GM21576 (cell line): ENCODE measurements around the gene CNN3.

Source experiments
- ATAC-seq: cut with Tn5 transposase; IDR thresholded peaks from one replicate; pipeline ENCODE4 v1.9.1; 2021; ENCODE audit warnings: mild to moderate bottlenecking, moderate library complexity; ENCODE audit not compliant: unreplicated experiment

The CNN3 gene

DNA sequence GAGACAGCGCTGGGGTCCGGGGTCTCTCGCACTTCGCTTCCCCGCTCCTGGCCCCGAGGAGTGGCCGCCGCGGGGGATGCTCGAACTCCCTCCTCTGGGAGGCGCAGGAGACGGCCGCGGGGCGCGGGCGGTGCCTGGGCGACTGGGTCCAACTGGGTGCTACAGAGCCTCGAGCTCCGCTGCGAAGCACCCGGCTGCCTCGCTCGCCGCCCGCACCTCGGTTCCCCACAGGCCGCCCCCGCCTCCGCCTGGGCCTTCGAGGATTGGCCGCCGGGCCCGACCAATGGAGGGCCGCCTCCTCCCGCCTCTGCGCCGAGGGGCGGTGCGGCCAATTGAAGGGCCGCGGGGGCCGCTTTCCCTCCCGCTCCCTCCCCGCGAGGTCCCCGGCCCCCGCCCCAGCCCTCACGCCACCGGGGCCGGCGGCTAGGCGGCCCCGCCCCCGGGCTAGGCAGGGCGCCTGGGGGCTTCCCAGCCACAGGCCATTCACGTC lies at the start of gene CNN3:
Gene CNN3 (minus strand): TSS at position 196 of the 490 bp plus-strand sequence. CDS start 216 bp downstream, outside the sequence.
- peak; percentile 83 for ATAC-seq

DNA sequence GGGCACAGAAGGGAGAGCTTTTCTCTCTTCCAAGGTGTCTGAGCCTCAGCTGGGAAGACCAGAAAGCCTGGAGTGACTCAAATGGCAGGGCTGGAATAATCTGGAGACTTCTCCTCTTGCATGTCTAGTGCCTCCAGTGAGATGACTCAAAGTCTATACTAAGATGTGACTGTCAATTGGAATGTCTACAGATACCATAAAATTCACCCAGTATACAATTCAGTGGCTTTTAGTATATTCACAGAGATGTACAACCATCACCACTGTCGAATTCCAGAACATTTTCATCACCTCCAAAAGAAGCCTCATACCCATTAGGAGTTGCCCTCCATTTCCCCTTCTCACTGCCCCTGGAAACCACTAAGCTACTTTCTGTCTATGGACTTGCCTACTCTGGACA lies 47.9 kb upstream of the CNN3 start:
- ATAC-seq, result no peak

DNA sequence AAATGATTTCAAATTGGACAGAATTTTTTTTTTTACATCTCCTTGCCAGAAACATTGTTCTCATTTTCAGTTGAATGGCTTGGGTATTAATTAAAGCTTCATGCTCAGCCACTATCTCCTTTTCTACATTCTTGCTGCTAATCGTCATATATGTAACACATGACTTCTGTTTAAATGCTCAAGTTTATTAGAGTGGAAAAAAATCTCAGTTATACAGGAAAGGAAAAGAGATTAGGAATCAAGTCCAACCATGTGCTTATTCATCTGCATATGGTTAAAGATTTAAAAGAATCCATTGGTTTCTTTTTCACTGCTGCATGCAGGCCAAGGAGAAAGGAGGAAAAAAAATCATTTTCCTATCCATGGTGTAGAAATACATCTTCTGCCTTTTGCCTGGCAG lies 47.3 kb upstream of the CNN3 start:
- no peak for ATAC-seq

DNA sequence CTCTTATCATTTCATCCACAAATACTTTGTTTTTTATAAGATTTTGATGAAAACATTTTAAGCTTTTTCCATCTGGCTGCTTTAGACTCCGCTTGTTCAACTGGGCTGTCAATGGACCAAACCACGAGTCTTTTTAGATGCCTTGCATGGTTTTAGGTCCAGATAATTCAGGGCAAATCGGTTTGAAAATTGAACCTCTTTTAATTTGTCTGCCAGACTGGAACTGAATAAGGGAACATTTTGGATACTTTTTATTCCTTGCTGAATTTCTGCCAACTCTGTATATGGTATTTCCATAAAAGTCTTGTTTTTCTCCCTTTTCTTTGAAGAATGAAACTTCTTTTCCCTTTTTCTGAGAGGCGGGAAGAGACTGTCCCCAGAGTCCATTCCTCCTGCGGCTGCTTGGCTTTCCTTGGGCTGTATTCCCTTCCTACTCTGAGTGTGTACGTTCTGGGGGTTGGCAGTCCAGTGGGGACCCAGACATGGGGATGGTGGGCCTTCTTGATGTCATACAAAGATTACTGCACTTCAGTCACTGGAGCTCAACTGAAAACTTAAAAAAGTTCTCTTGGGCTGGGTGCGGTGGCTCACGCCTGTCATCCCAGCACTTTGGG lies 46.5 kb upstream of the CNN3 start:
- ATAC-seq, result no peak

DNA sequence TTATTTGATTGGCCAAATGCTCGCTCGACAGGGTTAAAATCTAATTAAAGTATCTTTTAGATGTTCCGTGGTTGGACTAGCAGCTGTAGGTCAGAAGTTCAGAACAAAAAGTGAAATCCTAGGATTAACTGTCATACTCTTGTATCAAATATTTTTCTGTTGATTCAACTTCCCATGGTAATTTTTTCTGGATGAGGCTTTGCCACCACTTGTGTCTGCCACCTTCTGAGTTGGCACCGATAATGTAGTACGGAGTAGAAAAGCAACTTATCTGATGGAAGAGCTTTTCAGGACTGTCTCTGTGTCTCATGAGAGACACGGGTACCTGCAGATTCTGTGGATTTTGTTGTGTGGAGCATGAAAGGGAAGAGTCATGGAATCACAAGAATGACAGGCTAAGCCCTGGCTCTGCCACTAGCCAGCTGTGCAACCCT lies 44.6 kb upstream of the CNN3 start:
- no peak for ATAC-seq

DNA sequence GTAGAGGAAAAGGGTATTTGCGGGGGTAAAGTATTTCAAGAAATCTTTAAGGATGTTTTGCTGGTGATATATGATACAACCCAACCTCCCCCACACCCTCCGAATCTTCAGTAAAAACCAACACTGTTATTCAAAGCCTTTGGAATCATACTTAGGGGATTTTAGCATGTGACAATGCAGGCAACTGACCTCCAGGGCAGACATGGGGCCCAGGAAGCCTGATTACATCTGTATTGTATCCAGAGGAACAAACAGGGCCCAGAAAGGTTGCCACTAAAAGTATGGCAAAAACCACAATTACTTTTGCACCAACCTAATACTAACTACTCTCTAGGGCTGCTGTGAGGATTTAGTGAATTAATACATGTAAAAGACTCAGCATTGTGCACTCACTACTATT lies 43.9 kb upstream of the CNN3 start:
- no peak for ATAC-seq

DNA sequence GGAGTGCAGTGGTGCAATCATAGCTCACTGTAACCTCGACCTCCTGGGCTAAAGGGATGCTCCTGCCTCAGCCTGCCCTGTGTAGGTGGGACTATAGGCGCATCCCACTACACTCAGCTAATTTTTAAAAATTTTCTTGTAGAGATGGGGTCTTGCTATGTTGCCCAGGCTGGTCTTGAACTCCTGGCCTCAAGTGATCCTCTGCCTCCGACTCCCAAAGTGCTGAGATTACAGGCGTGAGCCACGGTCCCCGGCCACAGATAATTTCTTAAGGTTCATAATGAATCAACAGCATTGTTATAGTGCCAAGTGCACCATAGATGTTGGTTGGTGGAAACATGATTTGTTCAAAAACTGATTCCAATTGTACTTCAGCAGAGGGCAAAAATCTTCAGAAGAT lies 42.2 kb upstream of the CNN3 start:
- no peak for ATAC-seq

DNA sequence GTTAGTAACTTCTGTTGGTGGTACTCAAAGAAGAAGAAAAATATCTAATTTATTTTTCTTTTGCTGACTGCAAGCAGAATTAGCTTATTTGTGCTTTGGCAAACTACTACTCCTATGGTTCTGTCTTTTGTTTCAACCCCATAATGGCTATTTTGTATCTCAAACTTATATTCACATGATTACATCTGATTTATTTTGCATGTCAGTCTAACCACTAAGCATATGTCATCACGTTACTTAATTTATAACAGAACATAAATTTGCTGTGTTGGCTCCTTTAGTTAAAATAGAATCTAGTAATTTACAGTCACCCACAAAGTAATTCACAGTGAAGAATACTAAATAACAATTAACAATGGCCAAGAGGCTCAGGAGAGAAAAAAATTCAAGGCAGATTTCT lies 39.1 kb upstream of the CNN3 start:
- no peak for ATAC-seq

DNA sequence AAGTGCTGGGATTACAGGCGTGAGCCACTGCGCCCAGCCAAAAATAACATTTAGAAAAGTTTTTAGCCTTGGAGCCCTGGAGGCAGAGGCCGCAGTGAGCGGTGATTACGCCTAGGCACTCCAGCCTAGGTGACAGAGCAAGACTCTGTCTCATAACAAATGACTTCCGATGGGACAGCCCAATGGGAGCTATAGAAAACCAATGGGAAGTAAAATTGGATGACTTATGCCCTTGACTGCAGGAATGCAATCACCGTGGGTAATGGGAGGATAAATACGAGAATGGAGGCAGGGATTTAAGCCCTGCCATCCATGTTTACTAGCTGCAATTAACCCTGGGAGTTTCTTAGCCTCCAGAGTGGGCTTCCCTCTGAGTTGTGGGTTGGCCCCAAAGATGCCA lies 37.0 kb upstream of the CNN3 start:
- no peak for ATAC-seq

DNA sequence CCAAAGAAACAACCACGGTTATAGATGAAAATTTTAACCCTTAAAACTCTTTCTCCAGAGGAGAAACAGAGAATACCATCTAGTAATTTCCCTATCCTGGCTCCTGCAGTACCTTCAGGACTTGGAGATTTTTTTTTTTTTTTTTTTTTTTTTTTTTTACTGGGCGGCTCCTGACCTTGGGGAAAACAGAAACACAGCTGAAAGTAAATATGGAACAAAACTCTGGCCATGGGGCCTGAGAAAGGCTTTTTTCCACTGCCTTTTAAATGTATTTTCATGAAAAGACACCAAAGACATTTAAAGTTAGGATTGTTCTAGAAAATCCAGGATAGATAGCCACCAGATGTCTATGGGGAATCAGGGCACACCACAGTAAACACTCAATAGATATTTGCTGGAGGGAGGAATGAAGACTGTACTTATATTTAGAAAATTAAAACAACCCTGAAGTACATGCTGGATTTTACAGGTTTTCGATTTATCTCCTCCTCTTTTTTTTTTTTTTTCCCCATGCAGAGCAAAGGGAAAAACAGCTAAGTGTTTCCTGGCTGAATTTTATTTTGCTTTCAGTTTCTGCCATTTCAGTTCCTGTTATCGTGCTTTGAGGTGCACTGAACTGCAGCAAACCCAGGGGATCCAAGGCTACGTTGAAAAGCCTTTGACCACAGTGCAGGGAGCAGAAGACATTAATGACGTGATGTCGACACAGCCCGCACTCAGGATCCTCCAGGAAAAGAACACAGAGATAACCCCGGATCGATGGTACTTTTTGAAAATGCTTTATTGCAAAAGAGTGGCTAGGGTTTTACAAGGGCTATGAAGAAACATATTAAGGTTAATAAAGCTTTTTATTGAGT lies 35.7 kb upstream of the CNN3 start:
- peak; percentile 97 for ATAC-seq

DNA sequence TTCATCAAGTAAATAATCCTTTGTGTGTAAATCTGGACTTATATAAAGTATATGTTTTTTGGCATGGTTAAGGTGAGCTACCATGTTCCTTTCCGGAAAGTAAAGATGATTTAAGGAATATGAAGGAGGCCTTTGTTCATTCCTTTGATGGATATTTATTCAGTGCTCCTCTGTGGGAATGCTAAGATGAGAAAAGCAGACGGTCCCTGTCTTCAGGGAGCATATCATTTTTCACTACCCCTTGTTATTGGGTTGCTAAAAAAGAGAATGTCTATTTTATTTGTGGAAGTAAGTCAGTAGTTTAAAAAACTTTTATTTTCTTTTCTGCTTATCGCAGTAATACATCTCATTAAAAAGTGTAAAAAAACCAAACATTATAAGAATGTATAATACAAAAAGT lies 35.1 kb upstream of the CNN3 start:
- ATAC-seq, result no peak

DNA sequence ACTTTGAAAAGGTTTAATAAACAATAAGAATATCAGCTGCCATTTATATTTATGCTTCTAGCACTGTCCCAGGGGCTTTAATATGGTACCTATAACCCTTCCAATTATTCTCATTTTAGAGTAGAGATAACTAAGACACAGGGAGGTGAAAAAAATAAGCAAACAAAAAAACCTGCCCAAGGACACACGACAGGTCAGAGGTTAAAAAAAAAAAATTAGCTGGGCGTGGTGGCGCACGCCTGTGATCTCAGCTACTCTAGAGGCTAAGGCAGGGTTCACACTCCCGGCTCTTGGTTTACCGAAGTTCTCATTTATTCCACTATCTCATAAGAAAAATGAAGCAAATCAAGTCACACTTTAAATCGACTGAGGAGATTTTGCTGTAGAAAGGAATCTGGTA lies 34.7 kb upstream of the CNN3 start:
- no peak for ATAC-seq

DNA sequence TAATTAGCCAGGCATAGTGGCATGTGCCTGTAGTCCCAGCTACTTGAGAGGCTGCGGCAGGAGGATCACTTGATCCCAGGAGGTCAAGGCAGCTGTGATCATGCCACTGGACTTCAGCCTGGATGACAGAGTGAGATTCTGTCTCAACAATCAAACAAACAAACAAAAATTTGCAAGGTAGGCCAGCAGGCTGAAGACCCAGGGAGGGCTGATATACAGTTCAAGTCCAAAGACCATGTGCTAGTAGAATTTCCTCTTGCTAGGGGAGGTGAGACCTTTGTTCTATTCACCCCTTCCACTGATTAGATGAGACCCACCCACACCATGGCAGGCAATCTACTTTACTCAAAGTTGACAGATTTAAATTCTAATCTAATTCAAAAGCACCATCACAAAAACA lies 31.2 kb upstream of the CNN3 start:
- ATAC-seq, result no peak

DNA sequence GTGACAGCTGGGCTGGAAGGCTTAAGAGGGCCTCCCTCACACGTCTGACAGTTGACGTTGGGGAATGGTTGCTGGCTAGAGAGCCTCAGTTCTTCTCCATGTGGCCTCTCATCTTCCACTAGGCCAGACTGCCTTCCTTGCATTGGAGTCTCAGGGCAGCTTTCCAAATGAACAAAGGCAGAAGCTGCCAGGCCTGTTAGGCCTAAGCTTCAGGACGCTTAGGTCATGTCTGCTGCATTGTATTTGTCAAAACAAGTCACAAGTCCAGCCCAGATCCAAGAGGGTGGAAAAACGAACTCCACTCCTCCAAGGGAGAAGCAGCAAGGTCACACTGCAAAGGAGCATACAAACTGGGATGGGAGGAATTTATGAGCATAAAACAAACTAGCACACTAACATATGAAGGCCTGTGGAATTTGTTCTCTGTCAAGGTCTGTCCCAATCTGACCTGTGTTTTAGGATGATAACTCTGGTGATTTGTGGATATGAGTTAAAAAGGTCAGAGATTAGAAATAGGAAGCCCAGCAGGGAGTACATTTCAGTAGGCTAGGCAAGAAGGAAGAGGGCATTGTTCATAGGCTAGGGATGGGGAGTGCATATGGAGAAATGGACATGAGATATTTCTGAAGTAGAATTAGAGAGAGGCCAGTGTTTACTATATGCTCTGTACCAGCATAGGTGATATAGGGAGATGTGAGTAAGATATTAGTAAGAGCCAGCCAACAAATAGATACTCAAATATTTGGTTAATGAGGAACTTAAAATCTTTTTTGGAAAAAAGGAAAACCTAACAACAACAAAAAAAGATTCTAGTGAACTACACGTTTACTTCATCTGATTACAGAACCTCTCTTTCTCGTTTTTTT lies 29.1 kb upstream of the CNN3 start:
- ATAC-seq, result no peak

DNA sequence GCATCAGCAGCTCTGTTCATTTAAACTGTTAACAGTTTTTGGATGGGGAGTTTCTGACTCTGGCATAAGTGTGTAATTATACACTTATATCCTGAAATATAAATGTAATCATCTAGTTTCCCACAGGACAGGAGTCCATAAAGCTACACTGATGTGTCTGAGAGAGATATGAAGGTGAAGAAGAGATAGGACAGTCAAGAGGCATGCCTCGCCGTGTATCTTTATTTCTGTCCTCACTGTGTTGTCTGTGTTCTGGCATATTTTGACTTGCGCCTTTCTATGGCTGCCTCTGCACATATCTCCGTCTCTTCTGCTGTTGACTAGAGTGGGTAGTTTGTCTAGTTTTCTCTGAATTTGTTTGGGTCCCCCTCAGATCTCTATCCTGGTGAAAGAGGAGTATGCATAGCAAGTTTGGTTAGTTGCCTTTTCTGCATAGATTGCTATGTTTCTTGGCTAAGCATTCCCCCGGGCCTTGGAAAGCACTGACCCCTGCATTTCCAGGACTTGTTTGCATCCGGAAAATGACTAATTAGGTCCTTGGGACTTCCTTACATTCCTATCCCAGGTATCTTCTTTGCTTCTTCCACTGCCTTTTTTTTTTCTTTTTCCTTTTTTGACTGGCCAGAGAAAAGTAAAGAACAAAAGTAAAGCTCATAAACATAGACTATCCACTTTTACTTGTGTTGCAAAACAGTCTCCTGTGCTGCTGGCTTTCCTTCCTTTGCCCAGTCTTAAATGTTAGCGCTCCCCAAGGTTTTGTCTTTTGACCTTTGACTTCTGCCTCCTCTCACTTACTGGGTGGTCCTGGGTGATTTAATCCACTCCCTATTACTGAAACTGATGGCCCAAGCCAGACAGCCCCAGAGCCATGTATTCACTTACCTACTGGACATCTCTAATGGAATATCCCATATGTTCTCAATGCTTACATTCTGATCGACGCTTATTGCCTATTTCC lies 27.6 kb upstream of the CNN3 start:
- no peak for ATAC-seq

DNA sequence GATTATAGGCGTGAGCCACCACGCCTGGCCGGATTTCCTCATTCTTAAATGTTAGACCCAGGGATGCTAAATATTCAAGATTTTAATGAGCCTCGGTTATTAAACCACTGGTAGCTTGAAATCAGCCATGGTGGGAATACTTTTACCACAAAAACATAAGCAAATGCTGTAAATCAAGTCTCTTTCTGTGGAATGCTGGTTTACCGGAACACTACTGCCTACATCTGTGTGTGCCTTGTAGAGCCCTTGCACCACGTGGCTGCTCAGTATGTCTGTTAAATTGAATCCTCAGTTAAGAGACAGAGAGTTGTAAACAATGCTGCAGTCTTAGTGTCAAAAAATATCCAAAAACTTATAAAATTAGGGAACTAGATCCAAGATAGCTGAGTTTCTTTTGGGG lies 26.8 kb upstream of the CNN3 start:
- no peak for ATAC-seq

DNA sequence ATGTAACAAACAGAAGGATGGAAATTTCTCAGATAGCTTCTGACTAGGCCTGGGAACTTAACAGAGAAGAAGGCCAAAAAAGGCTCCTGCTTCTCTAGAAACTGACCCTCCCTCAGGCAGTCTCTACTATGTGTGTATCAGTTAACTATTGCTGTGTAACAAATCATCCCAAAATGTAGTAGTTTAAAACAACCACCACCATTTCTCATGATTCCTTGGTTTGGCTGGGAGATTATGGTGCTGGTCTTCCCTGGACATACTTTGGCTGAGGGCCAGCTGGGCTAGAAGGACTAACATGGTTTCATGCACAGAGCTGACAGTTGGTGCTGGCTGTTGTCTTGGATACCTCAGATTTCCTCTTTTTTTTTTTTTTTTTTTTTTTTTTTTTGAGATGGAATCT lies 26.2 kb upstream of the CNN3 start:
- ATAC-seq, result no peak

DNA sequence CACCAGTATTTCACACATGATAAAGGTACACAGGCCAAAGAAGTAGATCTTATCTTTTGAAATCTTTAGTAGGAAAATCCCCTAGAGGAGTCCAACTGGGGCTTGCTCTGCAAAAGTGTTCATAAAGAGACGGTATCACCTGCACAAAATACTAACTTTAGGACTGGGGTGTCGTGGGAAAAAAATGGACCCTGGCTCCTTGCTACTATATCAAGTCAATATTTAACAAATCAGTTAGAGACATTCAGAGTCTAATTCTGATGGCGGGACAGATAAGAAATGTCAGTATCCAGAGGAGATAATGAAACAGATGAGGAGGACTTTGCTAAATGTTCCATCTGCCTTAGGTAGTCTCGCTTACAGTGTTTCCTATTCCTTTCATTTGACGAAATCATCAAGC lies 25.6 kb upstream of the CNN3 start:
- no peak for ATAC-seq

DNA sequence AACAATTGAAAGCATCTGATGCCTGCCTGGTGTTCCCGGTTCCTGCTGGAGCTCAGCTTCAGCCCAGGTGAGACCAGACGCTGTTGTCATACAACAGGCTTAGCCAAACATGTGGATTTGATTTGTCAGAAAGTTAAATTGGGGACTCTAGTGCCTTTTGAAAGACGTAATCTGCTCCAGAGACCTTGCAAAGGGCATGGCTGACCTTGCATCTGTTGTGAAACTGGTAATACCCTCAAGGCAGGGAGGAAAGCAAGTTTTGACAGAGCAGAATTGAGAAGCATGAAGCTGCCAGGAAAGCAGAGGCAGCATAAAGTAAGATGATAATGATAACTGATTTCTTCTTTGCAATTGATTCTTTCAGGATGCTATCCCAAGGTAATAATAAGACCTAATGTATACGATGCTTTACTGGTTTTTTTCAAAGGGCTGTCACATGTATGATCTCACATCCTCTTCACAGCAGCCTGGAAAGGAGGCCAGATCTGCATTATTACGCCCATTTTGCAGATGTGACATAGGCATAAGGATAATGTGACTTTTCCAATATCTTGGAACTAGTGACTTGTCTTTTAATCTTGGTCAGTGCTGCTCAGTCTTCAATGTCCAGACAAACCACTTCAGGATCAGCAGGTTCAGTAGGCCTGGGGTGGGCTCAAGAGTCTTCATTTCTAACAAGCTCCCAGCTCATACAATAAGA lies 24.7 kb upstream of the CNN3 start:
- ATAC-seq, result no peak

DNA sequence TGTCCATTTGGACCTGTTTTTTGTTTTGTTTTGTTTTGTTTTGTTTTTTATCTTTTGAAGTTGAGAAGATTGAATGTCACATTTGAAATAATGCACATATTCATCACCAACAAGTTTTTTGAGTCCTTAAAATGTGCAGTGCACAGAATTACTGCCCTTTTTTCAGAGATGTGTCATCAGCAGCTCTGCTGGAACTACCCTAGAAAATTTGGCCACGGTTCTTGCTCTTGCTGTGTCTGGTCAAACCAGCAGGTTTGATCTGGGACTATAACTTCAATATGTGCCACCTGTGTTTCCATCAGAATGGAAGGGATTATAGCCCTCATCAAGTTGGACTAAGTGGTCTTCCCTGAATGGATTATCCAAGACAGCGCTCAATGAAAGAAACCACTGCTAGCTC lies 24.1 kb upstream of the CNN3 start:
- ATAC-seq, result no peak
